GM19240 (cell line): Measurements from ENCODE around the gene CCM2.
A peak's percentile ranks its signal among the peaks of the same experiment; 100 is the strongest.
"Not testable (repeated sequence)": the region's sequence is repeated elsewhere in the genome, so short reads cannot be mapped to it uniquely, and the experiment has no call there.

Experiments
- DNase-seq: peaks from one replicate; pipeline ENCODE4 v3.0.0; 2011; ENCODE audit warnings: low spot score; ENCODE audit not compliant: insufficient read length

The CCM2 gene

GRCh38 chr7:44999245-45000092, 532 bp upstream of the CCM2 start:
- peak; percentile 53 for DNase-seq

- no peak for DNase-seq
Observed at GRCh38 chr7:45001138-45001694, 1.2 kb downstream of the CCM2 start.

- DNase-seq = no peak
Observed at GRCh38 chr7:45001826-45002225, 1.8 kb downstream of the CCM2 start.

- no peak for DNase-seq
Observed at GRCh38 chr7:45003789-45004188, 3.8 kb downstream of the CCM2 start.

GRCh38 chr7:45007106-45007505, 7.1 kb downstream of the CCM2 start:
- DNase-seq = no peak

- DNase-seq = no peak
Observed at GRCh38 chr7:45007571-45008328, 7.7 kb downstream of the CCM2 start.

GRCh38 chr7:45013465-45013967, 13.5 kb downstream of the CCM2 start:
- no peak for DNase-seq

GRCh38 chr7:45015313-45015712, 15.3 kb downstream of the CCM2 start:
- no peak for DNase-seq

GRCh38 chr7:45017253-45017652, 17.3 kb downstream of the CCM2 start:
- no peak for DNase-seq

- DNase-seq = no peak
Observed at GRCh38 chr7:45020915-45021314, 20.9 kb downstream of the CCM2 start.

- DNase-seq = no peak
Observed at GRCh38 chr7:45021604-45022296, 21.7 kb downstream of the CCM2 start.

GRCh38 chr7:45024126-45024744, 24.2 kb downstream of the CCM2 start:
- DNase-seq = no peak

GRCh38 chr7:45025473-45025872, 25.5 kb downstream of the CCM2 start:
- DNase-seq = not testable (repeated sequence)

GRCh38 chr7:45026013-45026412, 26.0 kb downstream of the CCM2 start:
- no peak for DNase-seq

- DNase-seq = no peak
Observed at GRCh38 chr7:45026984-45027773, 27.2 kb downstream of the CCM2 start.

GRCh38 chr7:45027774-45028114, 27.7 kb downstream of the CCM2 start:
- DNase-seq = no peak

- DNase-seq = no peak
Observed at GRCh38 chr7:45028138-45028919, 28.3 kb downstream of the CCM2 start.

- no peak for DNase-seq
Observed at GRCh38 chr7:45028920-45029344, 28.9 kb downstream of the CCM2 start.

- DNase-seq = no peak
Observed at GRCh38 chr7:45031829-45032228, 31.8 kb downstream of the CCM2 start.

- no peak for DNase-seq
Observed at GRCh38 chr7:45032421-45032820, 32.4 kb downstream of the CCM2 start.
